RWPE2 (cell line): Measurements from ENCODE around the gene ARRDC4.
A peak's percentile ranks its signal among the peaks of the same experiment; 100 is the strongest.

Experiments
- ATAC-seq: fragments of 200-7000 bp; cut with Tn5 transposase; 3 replicates; pipeline ENCODE4 v1.9.1; 2021; ENCODE audit warnings: low read depth
- DNase-seq: peaks from one replicate; pipeline ENCODE4 v3.0.0-alpha.2; 2020; ENCODE audit warnings: low spot score
- H3K27ac ChIP-seq: fragments of 450-650 bp; 2 replicates; pipeline ENCODE4 v1.5.1; 2017; ENCODE audit warnings: mild to moderate bottlenecking; ENCODE audit not compliant: poor library complexity, severe bottlenecking
- H3K27me3 ChIP-seq: fragments of 250-450 bp; sonication (Bioruptor Pico); 2 replicates; pipeline ENCODE4 v1.5.1; 2021; ENCODE audit warnings: mild to moderate bottlenecking, moderate library complexity; ENCODE audit not compliant: insufficient read depth, poor library complexity, severe bottlenecking
- H3K36me3 ChIP-seq: fragments of 250-450 bp; sonication (Bioruptor Pico); 2 replicates; pipeline ENCODE4 v1.5.1; 2020; ENCODE audit warnings: low read depth, mild to moderate bottlenecking, moderate library complexity
- H3K4me1 ChIP-seq: fragments of 250-450 bp; sonication (Bioruptor Pico); 2 replicates; pipeline ENCODE4 v1.5.1; 2021; ENCODE audit warnings: mild to moderate bottlenecking, moderate library complexity; ENCODE audit not compliant: insufficient read depth, poor library complexity, severe bottlenecking
- H3K4me3 ChIP-seq: fragments of 250-450 bp; sonication (Bioruptor Pico); 2 replicates; pipeline ENCODE4 v1.5.1; 2021; ENCODE audit warnings: mild to moderate bottlenecking, moderate library complexity; ENCODE audit not compliant: severe bottlenecking
- H3K9me3 ChIP-seq: fragments of 250-450 bp; sonication (Bioruptor Pico); 2 replicates; pipeline ENCODE4 v1.5.1; 2021; ENCODE audit warnings: mild to moderate bottlenecking, moderate library complexity; ENCODE audit not compliant: severe bottlenecking
- CTCF ChIP-seq: fragments of 450-650 bp; IDR thresholded peaks from one replicate; pipeline ENCODE4 v1.5.1; 2017; ENCODE audit warnings: mild to moderate bottlenecking, moderate library complexity; ENCODE audit not compliant: poor library complexity, severe bottlenecking

ARRDC4 gene

DNA sequence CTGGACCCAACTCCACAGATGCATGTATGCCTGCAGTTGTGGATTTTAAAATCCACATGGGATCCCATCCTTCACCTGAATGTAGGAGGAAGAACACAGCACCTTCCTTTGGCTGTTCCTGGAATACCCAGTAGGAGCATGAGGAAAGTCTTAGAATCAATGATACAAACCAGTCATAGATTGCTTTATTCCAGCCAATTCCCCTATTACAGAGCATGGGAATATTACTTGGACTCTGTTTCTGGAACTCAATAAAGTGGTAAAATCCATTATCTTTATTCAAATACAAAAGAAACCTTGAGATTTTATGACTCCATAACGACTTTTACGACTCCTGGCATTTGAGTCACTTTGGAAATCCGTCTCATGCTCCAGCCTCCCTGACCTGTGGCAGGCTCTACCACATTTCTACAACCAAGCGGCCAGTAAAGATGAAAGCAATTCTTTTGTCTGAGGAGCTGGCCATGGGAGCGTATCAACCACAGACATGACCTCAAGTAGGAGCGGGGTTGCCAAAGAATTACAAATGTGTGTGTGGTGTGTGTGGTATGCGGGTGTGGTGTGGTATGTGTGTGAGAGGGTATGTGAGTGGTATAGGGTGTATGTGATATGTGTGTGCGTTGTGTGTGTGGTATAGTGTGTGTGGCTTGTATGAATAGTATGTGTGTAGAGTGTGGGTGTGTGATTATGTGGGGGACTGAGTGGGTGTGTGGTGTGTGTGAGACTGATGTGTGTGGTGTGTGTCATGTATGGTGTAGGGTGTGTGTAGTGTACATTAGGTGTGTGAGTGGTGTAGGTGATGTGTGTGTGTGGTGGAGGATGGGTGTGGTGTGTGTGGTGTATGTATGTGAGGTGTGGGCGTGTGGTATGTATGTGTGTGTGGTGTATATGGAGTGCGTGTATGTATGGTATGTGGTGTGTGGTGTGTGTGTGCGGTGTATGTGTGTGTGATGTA lies 40.0 kb downstream of the ARRDC4 start:
- DNase-seq (no peak), ATAC-seq (no peak)
- Histone ChIP-seq H3K27ac (no peak overlapping the region), H3K27me3 (no peaks in the 10 kb centered on the region), H3K9me3 (no peaks in the 10 kb centered on the region), H3K4me3 (no peak overlapping the region), H3K4me1 (peaks cover 30% of the 10 kb centered on the region), H3K36me3 (no peaks in the 10 kb centered on the region)
- TF ChIP-seq CTCF = no peak

DNA sequence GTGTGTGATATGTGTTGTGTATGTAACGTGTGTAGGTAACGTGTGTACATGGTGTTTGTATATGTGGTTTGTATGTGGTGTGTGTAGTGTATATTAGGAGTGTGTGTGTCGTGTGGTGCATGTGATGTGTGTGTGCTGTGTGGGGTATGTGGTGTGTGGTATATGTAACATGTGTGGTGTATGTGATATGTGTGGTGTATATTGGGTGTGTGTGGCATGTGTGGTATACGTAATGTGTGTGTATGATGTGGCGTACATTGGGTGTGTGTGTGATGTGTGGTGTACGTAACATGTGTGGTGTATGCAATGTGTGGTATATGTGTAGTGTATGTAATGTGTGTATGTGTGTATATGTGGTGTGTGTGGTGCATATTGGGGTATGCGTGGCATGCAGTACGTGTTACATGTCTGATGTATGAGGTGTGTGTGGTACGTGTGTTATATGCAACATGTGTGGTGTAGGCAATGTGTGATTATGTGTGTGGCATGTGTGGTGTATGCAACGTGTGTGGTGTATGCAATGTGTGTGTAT lies 41.2 kb downstream of the ARRDC4 start:
- no peaks in the 10 kb centered on the region for H3K36me3 ChIP-seq
- H3K27me3 ChIP-seq = no peaks in the 10 kb centered on the region
- no peak for ATAC-seq

GRCh38 chr15:98002419-98002818 lies 41.9 kb downstream of the ARRDC4 start:
- Histone ChIP-seq H3K36me3 (no peaks in the 10 kb centered on the region), H3K4me1 (peaks cover 23% of the 10 kb centered on the region), H3K27ac (peak overlapping the region; percentile 84), H3K4me3 (no peak overlapping the region), H3K9me3 (no peaks in the 10 kb centered on the region), H3K27me3 (no peaks in the 10 kb centered on the region)
- TF ChIP-seq CTCF = no peak
- ATAC-seq (no peak), DNase-seq (no peak)

More for the DNA sequence above, 41.2 kb downstream of the ARRDC4 start:
- Histone ChIP-seq H3K27ac (no peak overlapping the region), H3K4me1 (peaks cover 23% of the 10 kb centered on the region), H3K9me3 (no peaks in the 10 kb centered on the region), H3K4me3 (no peak overlapping the region)
- no peak for TF ChIP-seq CTCF
- no peak for DNase-seq

- no peak for DNase-seq
- no peaks in the 10 kb centered on the region for H3K36me3 ChIP-seq
- peak; percentile 3; the same call in 1 of the 3 replicates for ATAC-seq
- no peak overlapping the region for H3K4me3 ChIP-seq
- H3K27ac ChIP-seq = peak overlapping the region; percentile 84
- H3K27me3 ChIP-seq = no peaks in the 10 kb centered on the region
- no peak for TF ChIP-seq CTCF
- H3K9me3 ChIP-seq = no peaks in the 10 kb centered on the region
- peaks cover 23% of the 10 kb centered on the region for H3K4me1 ChIP-seq
Measured at GRCh38 chr15:98002866-98003265, 42.4 kb downstream of the ARRDC4 start.
